ENCODE data around the gene DCAF16.
A peak's percentile ranks its signal among the peaks of the same experiment; 100 is the strongest.

DCAF16 gene

GRCh38 chr4:17787315-17787714, 23.2 kb downstream of the DCAF16 start:
- no peak overlapping the region for H3K4me3 ChIP-seq (replicated peaks in 1 of 2; ENCODE audit: low read depth in 2 of 2, low read length in 2 of 2)
- DNase-seq (ENCODE audit: low read depth in 2 of 2) = peak in 1 of 2 donors; percentile 56
- TF ChIP-seq CTCF (IDR thresholded peaks at IDR 0.05; ENCODE audit: low read depth, low read length) = no peak

- no peak overlapping the region for H3K4me3 ChIP-seq (replicated peaks in 1 of 2; ENCODE audit: low read depth in 2 of 2, low read length in 2 of 2)
Observed at GRCh38 chr4:17786567-17786966, 24.0 kb downstream of the DCAF16 start.

GRCh38 chr4:17785858-17786257, 24.7 kb downstream of the DCAF16 start:
- TF ChIP-seq CTCF (IDR thresholded peaks at IDR 0.05; ENCODE audit: low read depth, low read length) = no peak
- H3K4me3 ChIP-seq (replicated peaks in 1 of 2; ENCODE audit: low read depth in 2 of 2, low read length in 2 of 2) = no peak overlapping the region
- no peak for DNase-seq (ENCODE audit: low read depth in 2 of 2)

More at GRCh38 chr4:17786567-17786966, 24.0 kb downstream of the DCAF16 start:
- no peak for DNase-seq (ENCODE audit: low read depth in 2 of 2)
- TF ChIP-seq CTCF (IDR thresholded peaks at IDR 0.05; ENCODE audit: low read depth, low read length) = no peak

- TF ChIP-seq CTCF (IDR thresholded peaks at IDR 0.05; ENCODE audit: low read depth, low read length) = no peak
- no peak for DNase-seq (ENCODE audit: low read depth in 2 of 2)
- peak within 1 kb of the TSS; percentile 47 to 48 for H3K4me3 ChIP-seq (replicated peaks in 1 of 2; ENCODE audit: low read depth in 2 of 2, low read length in 2 of 2)
Observed at GRCh38 chr4:17781300-17782287, 29.0 kb downstream of the DCAF16 start, which contains the start of gene FAM184B. TSS of gene FAM184B (minus strand) at chr4:17781621. CDS start at chr4:17781299, 322 bp downstream.

- H3K4me3 ChIP-seq (replicated peaks in 1 of 2; ENCODE audit: low read depth in 2 of 2, low read length in 2 of 2) = peak overlapping the region; percentile 47 to 48
- TF ChIP-seq CTCF (IDR thresholded peaks at IDR 0.05; ENCODE audit: low read depth, low read length) = no peak
- DNase-seq (ENCODE audit: low read depth in 2 of 2) = peak; percentile 15 to 25
Observed at GRCh38 chr4:17780501-17781299, 29.9 kb downstream of the DCAF16 start.

GRCh38 chr4:17778431-17778830, 32.1 kb downstream of the DCAF16 start:
- no peak for TF ChIP-seq CTCF (IDR thresholded peaks at IDR 0.05; ENCODE audit: low read depth, low read length)
- DNase-seq (ENCODE audit: low read depth in 2 of 2) = no peak
- H3K4me3 ChIP-seq (replicated peaks in 1 of 2; ENCODE audit: low read depth in 2 of 2, low read length in 2 of 2) = no peak overlapping the region
